HG03558 (cell line): ENCODE results near the gene GPALPP1.
"Not testable (repeated sequence)": the region's sequence is repeated elsewhere in the genome, so short reads cannot be mapped to it uniquely, and the experiment has no call there.

ENCODE experiments used
- ATAC-seq: cut with Tn5 transposase; IDR thresholded peaks from one replicate; pipeline ENCODE4 v1.9.1; 2021; ENCODE audit warnings: moderate number of reproducible peaks; ENCODE audit not compliant: unreplicated experiment; ENCODE audit errors: extremely low read depth

The GPALPP1 gene

GRCh38 chr13:45055902-45056648 lies 66.7 kb downstream of the GPALPP1 start:
- no peak for ATAC-seq

GRCh38 chr13:45060062-45060461 lies 70.7 kb downstream of the GPALPP1 start:
- ATAC-seq = no peak

DNA sequence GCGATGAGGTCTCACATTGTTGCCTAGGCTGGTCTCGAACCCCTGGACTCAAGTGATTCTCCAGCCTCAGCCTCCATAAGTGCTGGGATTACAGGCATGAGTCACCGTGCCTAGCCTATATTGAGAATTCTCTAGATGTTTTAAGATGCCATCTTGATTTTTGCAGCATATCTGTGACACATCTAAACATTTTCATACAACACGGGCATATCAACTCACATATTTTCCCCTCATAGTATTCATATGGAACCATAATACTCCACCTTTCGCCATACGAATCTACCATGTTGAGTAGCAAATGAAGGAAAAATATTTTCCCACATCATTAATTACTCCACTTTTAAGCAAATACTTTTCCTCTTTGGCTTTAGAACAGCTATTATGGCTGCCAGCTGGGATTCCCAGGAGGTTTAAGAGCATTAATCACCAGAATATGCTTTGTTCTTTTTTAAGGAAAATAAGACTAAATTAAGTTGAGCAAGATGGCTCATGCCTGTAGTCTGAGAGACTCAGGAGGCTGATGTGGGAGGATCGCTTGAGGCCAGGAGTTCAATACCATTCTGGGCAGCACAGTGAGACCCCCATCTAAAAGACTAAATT lies 74.0 kb downstream of the GPALPP1 start:
- no peak for ATAC-seq

GRCh38 chr13:45063889-45064288 lies 74.6 kb downstream of the GPALPP1 start:
- ATAC-seq = not testable (repeated sequence)

DNA sequence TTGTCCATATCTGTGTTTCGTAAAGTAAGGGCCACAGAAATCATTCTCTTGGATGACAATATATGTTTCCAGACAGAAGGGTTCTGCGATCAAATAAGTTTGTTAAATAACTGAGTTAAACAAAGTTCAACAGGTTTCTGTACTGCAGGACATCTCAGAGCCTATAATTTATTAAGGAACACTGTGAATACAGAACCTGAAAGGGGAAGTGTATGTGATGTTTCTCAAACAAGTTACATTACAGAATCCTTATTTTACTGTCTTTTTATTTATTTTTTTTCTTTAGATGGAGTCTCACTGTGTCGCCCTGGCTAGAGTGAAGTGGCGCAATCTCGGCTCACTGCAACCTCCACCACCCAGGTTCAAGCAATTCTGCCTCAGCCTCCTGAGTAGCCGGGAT lies 75.6 kb downstream of the GPALPP1 start:
- ATAC-seq = no peak

- no peak for ATAC-seq
These were observed 79.0 kb downstream of the GPALPP1 start for GRCh38 chr13:45068036-45069001.

DNA sequence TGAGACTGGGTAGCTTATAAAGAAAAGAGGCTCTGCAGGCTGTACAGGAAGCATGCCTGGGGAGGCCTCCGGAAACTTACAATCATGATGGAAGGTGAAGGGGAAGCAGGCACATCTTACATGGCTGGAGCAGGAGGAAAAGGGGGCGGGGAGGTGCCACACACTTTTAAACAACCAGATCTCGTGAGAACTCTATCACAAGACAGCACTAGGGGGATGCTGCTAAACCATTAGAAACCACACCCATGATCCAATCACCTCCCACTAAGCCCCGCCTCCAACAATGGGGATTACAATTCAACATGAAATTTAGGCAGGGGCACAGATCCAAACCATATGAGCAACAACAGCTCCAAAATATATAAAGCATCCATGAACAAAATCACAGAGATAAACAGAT lies 84.5 kb downstream of the GPALPP1 start:
- ATAC-seq = no peak

DNA sequence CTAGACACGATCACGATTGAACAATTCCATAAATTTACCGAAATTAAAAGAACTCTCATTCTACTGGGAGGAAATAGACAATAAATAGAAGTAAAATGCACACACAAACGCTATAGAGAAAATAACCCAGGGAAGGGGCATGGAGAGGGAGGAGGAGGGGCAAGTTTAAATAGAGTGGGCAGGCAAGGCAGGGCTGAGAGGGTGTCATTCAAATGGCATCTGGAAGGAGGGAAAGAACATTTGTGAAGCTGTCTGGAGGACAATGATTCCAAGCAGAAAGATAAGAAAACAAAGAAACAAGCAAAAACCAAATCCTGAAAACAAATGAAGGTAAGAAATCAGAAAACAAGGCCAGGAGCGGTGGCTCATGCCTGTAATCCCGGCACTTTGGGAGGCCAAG lies 85.4 kb downstream of the GPALPP1 start:
- ATAC-seq = no peak

DNA sequence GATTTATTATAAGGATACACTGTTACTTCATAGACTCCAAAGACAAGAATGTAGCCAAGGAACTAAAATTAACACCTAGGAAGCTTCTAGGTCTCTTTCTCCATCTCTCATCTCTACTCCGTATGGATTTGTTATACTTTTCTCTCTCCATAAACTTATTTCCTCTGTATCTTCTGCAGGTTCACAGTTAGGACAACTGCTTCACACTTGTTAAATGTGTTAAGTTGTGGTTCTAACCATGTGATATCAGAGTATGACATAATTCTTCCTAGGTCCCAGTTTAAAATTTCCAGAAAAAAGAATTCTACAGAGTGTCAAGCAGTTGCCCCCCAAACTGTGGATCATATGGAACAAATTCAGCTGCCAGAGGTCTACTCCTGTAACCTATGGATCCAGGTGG lies 88.7 kb downstream of the GPALPP1 start:
- ATAC-seq = no peak
